ENCODE results near the gene YJEFN3. TPM values are rescaled to one million over a fixed set of nuclear protein-coding genes. Genes with fewer than 3 reads are reported as not detected.

Gene YJEFN3
- total RNA-seq, 1 donor from 2014 or later, result 5.8 TPM

- intact Hi-C loops (cut with DNase I), result no loop called here
- ATAC-seq (ENCODE audit: poor library complexity) (no peak), DNase-seq (no peak)
These were observed 32.8 kb upstream of the YJEFN3 start for GRCh38 chr19:19495614-19496603.

DNA sequence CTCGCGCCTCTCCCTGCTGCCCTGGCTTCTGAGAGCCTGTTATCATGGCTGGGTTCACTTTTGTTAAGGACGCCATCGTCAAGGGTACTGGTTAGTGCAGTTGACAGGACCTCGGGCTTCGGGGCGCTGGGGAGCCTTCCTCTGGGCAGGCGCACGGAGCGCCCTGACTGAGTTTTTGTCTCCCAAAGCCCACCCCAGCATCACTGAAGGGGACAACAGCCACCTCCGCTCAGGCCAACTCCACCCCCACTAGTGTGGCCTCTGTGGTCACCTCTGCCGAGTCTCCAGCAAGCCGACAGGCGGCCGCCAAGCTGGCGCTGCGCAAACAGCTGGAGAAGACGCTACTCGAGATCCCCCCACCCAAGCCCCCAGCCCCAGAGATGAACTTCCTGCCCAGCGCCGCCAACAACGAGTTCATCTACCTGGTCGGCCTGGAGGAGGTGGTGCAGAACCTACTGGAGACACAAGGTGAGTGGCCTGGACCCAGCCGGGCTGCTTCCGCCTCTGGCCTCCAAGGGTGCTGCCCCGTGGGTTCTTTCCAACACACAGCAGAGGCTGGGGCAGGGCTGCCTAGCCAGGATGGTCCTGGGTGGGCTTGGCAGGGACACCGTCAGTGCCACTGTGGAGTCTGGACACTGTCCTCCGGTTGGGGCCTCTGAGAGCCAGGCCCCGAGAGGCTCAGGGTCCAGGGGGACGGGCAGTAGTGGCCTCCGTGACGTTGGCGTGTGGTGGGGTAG is 30.3 kb upstream of the YJEFN3 start:
- DNase-seq (no peak), ATAC-seq (ENCODE audit: poor library complexity) (no peak)
- intact Hi-C loops (cut with DNase I), result no loop called here

GRCh38 chr19:19499272-19499995 is 29.3 kb upstream of the YJEFN3 start:
- intact Hi-C loops (cut with DNase I), result no loop called here
- ATAC-seq (ENCODE audit: poor library complexity) (no peak), DNase-seq (no peak)

DNA sequence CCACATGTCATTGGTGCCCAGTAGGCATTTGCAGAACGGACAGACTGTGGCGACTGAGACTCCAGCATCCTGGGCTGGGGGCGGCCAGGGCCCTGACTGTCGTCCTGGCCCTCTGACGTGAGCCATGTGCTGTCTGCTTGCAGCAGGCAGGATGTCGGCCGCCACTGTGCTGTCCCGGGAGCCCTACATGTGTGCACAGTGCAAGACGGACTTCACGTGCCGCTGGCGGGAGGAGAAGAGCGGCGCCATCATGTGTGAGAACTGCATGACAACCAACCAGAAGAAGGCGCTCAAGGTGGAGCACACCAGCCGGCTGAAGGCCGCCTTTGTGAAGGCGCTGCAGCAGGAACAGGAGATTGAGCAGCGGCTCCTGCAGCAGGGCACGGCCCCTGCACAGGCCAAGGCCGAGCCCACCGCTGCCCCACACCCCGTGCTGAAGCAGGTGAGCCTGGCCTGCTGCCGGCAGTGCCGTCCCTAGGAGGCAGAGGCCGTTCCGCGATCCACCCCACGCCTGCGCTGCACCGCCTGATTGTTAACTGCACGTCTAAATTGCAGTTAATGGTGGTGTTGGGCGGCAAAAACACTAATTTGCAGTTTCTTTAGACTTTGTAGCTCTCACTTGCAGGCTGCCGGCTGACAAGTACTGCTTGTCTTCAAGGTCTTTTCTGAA is 27.6 kb upstream of the YJEFN3 start:
- no peak for ATAC-seq (ENCODE audit: poor library complexity)
- no peak for DNase-seq
- intact Hi-C loops (cut with DNase I), result no loop called here

GRCh38 chr19:19501798-19502197 is 26.9 kb upstream of the YJEFN3 start:
- no peak for ATAC-seq (ENCODE audit: poor library complexity)
- intact Hi-C loops (cut with DNase I), result no loop called here
- DNase-seq, result no peak

- ATAC-seq (ENCODE audit: poor library complexity) (no peak), DNase-seq (no peak)
- intact Hi-C loops (cut with DNase I), result no loop called here
These were observed 26.4 kb upstream of the YJEFN3 start for GRCh38 chr19:19502281-19502680.

DNA sequence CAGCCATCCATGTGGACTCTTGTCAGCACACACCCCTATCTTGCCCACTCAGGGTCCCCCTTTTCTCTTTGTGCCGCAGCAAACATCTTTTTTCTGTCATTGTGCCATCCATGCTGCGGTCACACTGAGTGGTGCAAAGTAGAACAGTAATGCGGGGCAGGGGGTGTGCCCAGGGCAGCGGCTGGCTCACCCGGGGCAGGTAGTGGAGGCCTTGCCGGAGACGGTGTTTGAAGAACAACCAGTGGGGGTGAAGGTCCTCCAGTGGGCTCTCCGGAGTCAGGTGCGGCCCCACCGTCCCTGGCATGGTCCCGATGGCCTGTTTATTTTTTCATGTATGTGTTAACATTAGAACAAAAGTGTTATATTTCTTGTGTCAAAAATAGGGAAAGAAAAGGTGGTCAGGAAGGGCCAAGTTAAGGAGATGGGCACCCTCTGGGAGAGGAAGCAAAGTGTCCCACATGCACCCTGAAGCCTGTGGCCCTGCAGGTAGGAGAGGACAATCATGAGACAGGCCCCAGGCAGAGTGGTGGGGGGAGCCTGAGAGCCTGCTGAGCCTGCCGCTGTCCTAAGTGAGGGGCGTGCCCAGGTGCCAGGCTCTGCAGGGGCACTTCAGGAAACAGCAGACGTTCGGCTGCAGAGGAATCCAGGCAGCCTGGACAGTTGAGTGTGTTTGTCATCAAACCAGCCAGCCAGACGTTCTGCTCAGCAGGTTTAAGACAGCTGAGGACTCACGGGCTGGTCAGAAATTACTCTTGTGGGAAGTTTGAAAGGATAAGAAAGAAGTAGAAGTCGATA is 25.7 kb upstream of the YJEFN3 start:
- ATAC-seq (ENCODE audit: poor library complexity), result no peak
- DNase-seq, result no peak
- intact Hi-C loops (cut with DNase I), result no loop called here

GRCh38 chr19:19504754-19505668 is 23.7 kb upstream of the YJEFN3 start:
- ATAC-seq (ENCODE audit: poor library complexity), result no peak
- DNase-seq, result no peak
- intact Hi-C loops (cut with DNase I), result no loop called here

DNA sequence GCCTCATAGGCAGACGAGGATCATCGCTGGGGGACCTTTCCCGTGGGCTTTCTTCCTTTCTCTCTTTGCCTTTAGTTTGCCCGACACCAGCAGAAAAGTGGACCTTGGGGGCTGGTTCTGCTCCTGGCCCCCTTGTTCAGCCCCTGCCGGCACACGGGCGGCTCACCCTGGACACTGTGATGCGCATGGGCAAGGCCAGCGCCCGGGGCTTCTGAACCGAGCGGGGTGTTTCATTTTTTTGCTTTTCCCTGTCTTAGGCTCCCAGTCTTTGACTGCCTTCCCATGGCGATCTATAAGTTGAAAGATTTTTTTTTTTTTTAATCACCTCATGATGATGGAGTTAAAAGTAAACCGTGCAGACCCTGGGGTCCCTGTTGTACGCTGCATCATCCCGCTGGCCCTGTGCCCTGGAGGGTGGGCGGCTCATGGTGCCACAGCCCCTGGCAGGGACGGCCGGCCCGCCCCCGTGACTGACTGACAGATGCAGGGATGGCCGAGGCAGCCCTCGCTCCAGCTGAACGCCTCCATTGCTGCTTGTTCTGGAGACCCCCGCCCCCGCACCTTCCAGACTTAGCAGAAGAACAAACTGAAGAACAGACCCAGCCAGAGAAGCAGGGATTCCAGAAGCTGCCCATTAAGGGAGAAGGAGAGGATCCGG is 22.9 kb upstream of the YJEFN3 start:
- DNase-seq (no peak), ATAC-seq (ENCODE audit: poor library complexity) (no peak)
- intact Hi-C loops (cut with DNase I), result no loop called here

DNA sequence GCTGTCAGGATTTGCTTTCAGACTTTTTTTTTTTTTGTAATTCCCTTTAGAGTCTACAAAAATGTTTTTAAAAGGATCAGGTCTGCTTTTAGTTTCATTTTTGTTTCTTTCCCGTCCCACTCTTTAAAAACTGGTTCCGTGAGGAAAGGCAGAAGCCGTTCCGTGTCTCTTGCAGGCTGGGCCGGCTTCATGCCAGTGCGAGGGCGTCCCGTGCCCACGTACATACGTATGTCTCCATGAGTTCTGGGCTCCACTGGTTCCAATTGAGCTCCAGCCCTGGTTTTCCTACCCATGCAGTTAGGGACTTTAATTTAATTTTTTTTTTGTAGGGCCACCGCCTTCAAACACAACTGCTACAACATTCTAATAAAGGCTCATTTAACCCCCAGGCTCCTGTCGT is 22.1 kb upstream of the YJEFN3 start:
- DNase-seq (no peak), ATAC-seq (ENCODE audit: poor library complexity) (no peak)
- intact Hi-C loops (cut with DNase I), result no loop called here

DNA sequence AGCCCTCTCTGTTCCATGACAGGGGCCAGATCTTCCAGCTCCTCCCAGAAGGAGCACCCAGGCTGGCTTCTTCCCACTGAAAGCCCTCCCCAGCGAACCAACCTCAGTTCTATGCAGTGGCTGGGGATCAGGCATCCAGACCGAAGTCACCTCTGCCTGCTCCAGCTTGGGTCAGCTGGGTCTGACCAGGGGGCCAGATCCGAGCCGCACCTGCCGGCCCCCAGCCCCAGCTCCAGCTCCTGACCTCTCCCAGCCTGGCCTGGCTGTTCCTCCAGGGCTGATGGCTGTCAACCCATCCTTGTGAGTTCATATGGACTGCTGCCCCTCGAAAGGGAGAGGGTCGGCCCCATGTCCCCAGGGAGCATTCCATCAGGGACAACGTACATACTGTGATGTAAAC is 21.4 kb upstream of the YJEFN3 start:
- intact Hi-C loops (cut with DNase I), result no loop called here
- DNase-seq, result no peak
- ATAC-seq (ENCODE audit: poor library complexity), result no peak

- intact Hi-C loops (cut with DNase I), result no loop called here
- DNase-seq (no peak), ATAC-seq (ENCODE audit: poor library complexity) (no peak)
These were observed 20.5 kb upstream of the YJEFN3 start for GRCh38 chr19:19508217-19508616.

- ATAC-seq (ENCODE audit: poor library complexity) (no peak), DNase-seq (no peak)
- intact Hi-C loops (cut with DNase I), result no loop called here
These were observed 18.3 kb upstream of the YJEFN3 start for GRCh38 chr19:19510432-19510831.

GRCh38 chr19:19513682-19514081 is 15.0 kb upstream of the YJEFN3 start:
- no peak for DNase-seq
- intact Hi-C loops (cut with DNase I), result no loop called here
- no peak for ATAC-seq (ENCODE audit: poor library complexity)

DNA sequence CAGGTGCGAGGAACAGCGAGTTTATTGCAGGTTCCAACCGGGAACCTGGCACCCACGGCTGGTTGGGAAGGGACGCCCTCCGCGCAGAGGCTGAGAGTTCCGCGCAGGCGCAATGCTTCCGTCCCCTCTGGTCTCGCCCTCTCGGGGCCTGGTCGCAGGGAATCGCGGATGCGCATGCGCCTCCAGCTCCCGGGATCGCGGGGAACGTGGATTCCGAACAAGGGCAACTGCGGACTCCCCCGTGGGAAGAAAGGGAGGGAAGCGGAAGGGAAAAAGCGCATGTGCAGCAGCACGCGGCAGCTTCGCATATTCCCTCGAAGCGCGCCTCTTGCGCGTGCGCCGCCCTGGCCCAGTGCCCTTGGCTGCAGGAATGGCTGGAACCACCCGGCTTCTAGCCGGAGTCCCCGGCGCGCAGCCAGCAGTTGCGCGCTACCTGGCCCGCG is 14.5 kb upstream of the YJEFN3 start:
- intact Hi-C loops (cut with DNase I), result no loop called here
- peak; percentile 90 for DNase-seq
- ATAC-seq (ENCODE audit: poor library complexity), result peak; percentile 50

DNA sequence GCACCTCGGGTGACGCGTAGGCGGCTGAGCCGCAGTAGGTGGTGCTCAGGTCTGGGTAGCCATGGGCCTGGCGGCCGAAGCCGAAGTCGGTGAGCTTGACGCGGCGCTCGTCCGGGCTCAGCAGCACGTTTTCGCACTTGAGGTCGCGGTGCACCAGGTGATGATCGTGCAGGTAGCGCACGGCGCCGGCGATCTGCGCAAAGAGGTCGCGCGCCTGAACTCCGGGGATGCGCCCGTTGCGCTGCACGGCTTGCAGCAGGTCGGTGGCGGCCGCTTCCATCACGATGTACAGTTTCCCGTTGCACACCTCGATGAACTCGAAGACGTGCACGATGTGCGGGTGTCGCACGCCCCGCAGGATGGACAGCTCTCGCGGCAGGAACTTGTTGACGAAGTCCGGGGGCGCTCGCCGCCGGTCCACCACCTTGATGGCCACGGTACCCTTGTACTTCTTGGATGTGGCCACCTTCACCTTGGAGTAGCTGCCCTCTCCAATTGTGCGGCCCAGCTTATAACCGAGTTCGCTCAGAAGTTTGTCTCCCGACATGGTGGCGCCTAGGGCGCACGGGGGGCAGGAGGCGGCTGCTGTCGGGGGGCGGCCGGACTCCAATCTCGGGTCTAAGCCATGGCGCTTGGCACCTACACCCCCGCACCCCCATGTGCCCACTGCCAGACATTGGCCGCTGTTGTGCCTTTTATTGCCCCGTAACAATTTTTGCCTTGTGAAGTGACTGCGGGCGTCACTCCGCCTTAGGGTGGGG is 13.7 kb upstream of the YJEFN3 start, which contains the start of gene TSSK6:
TSS of gene TSSK6 (minus strand) at position 668 of the 761 bp plus-strand sequence. CDS start at position 547, 121 bp downstream.
- intact Hi-C loops (cut with DNase I), result no loop called here
- peak; percentile 1 for ATAC-seq (ENCODE audit: poor library complexity)
- DNase-seq, result no peak
